ENCODE measurements around the gene PRKAR1B. TPM values are rescaled to one million over a fixed set of nuclear protein-coding genes. Genes with fewer than 3 reads are reported as not detected.

Gene PRKAR1B
- total and polyA plus RNA-seq, 7 experiments from 2014 or later = 16.1 to 51.4 (median 28.7) TPM

- ATAC-seq = no peak
- no peak overlapping the region for H3K4me3 ChIP-seq (ENCODE audit: low read length)
- CTCF ChIA-PET = no interaction called here
- DNase-seq = no peak
- H3K36me3 ChIP-seq (ENCODE audit: control insufficient read depth in 2 of 3, insufficient read depth in 3 of 3, low read length in 3 of 3) = peaks cover 0 to 8% (median 0%) of the 10 kb centered on the region in 3 experiments
- Mint-ChIP-seq H3K4me3 (peak overlapping the region in 8 of 10 donors; percentile 36 to 75 (median 64)), H3K36me3 (peaks cover 6 to 32% (median 22%) of the 10 kb centered on the region in 5 donors), H3K4me1 (peaks cover 28 to 81% (median 63%) of the 10 kb centered on the region in 7 donors), H3K27me3 (no peaks in the 10 kb centered on the region), H3K27ac (peak overlapping the region; percentile 46 to 98 (median 91)), H3K9me3 (peaks cover 0 to 16% (median 4%) of the 10 kb centered on the region in 11 donors)
- no peaks in the 10 kb centered on the region for H3K27me3 ChIP-seq (ENCODE audit: control insufficient read depth in 2 of 2, insufficient read depth in 2 of 2, low read length in 2 of 2)
- intact Hi-C loops (cut with micrococcal nuclease) = loop anchor here in 1 of 2 donors (10.0 kb wide), 2 partner anchors 225 to 265 kb away; partner anchors contain the start of genes GET4 and SUN1
- H3K27ac ChIP-seq (ENCODE audit: low read depth, low read length) = peak overlapping the region; percentile 19
- H3K9me3 ChIP-seq (ENCODE audit: control insufficient read depth in 2 of 3, low read length in 3 of 3) = peaks cover 0 to 12% (median 0%) of the 10 kb centered on the region in 3 experiments
- POLR2A ChIA-PET = interaction anchor here (0.8 to 6.1 kb wide), 2 partner anchors 9 to 299 kb away, joined by 3 to 63 read pairs; no protein-coding TSS in a partner anchor
- peaks cover 10 to 52% of the 10 kb centered on the region in 2 donors for H3K4me1 ChIP-seq (ENCODE audit: control insufficient read depth in 2 of 2, insufficient read depth in 2 of 2, low read length in 2 of 2)
These were observed 117.7 kb downstream of the PRKAR1B start for GRCh38 chr7:609365-609764.

- peaks cover 0 to 12% (median 0%) of the 10 kb centered on the region in 3 experiments for H3K9me3 ChIP-seq (ENCODE audit: control insufficient read depth in 2 of 3, low read length in 3 of 3)
- no peaks in the 10 kb centered on the region for H3K27me3 ChIP-seq (ENCODE audit: control insufficient read depth in 2 of 2, insufficient read depth in 2 of 2, low read length in 2 of 2)
- peak overlapping the region; percentile 19 for H3K27ac ChIP-seq (ENCODE audit: low read depth, low read length)
- peaks cover 0 to 8% (median 0%) of the 10 kb centered on the region in 3 experiments for H3K36me3 ChIP-seq (ENCODE audit: control insufficient read depth in 2 of 3, insufficient read depth in 3 of 3, low read length in 3 of 3)
- Mint-ChIP-seq H3K27me3 (no peaks in the 10 kb centered on the region), H3K27ac (peak overlapping the region in 8 of 9 donors; percentile 46 to 98 (median 92)), H3K4me1 (peaks cover 32 to 81% (median 63%) of the 10 kb centered on the region in 7 donors), H3K4me3 (peak overlapping the region in 6 of 10 donors; percentile 54 to 75 (median 64)), H3K36me3 (peaks cover 6 to 32% (median 23%) of the 10 kb centered on the region in 5 donors), H3K9me3 (peaks cover 0 to 17% (median 5%) of the 10 kb centered on the region in 11 donors)
- H3K4me3 ChIP-seq (ENCODE audit: low read length) = no peak overlapping the region
- CTCF ChIA-PET = no interaction called here
- intact Hi-C loops (cut with micrococcal nuclease) = loop anchor here in 1 of 2 donors (10.0 kb wide), 2 partner anchors 226 to 266 kb away; partner anchors contain the start of genes GET4 and SUN1
- ATAC-seq = no peak
- no peak for DNase-seq
- POLR2A ChIA-PET = interaction anchor here (6.1 kb wide), 1 partner anchor 9 kb away, joined by 63 read pairs; no protein-coding TSS in a partner anchor
- peaks cover 13 to 52% of the 10 kb centered on the region in 2 donors for H3K4me1 ChIP-seq (ENCODE audit: control insufficient read depth in 2 of 2, insufficient read depth in 2 of 2, low read length in 2 of 2)
These were observed 118.1 kb downstream of the PRKAR1B start for GRCh38 chr7:608954-609353.

- peaks cover 0 to 8% (median 0%) of the 10 kb centered on the region in 3 experiments for H3K36me3 ChIP-seq (ENCODE audit: control insufficient read depth in 2 of 3, insufficient read depth in 3 of 3, low read length in 3 of 3)
- ChIA-PET CTCF (no interaction called here), POLR2A (interaction anchor here (6.1 kb wide), 1 partner anchor 10 kb away, joined by 63 read pairs; no protein-coding TSS in a partner anchor)
- Mint-ChIP-seq H3K27me3 (no peaks in the 10 kb centered on the region), H3K27ac (peak overlapping the region in 8 of 9 donors; percentile 68 to 89 (median 80)), H3K36me3 (peaks cover 6 to 32% (median 23%) of the 10 kb centered on the region in 5 donors), H3K4me3 (peak overlapping the region in 5 of 10 donors; percentile 25 to 64 (median 49)), H3K4me1 (peaks cover 37 to 80% (median 63%) of the 10 kb centered on the region in 7 donors), H3K9me3 (peaks cover 0 to 17% (median 5%) of the 10 kb centered on the region in 11 donors)
- peaks cover 19 to 53% of the 10 kb centered on the region in 2 donors for H3K4me1 ChIP-seq (ENCODE audit: control insufficient read depth in 2 of 2, insufficient read depth in 2 of 2, low read length in 2 of 2)
- ATAC-seq (no peak), DNase-seq (no peak)
- H3K4me3 ChIP-seq (ENCODE audit: low read length) = no peak overlapping the region
- peak overlapping the region; percentile 32 for H3K27ac ChIP-seq (ENCODE audit: low read depth, low read length)
- intact Hi-C loops (cut with micrococcal nuclease) = loop anchor here in 1 of 2 donors (10.0 kb wide), 2 partner anchors 226 to 266 kb away; partner anchors contain the start of genes GET4 and SUN1
- H3K27me3 ChIP-seq (ENCODE audit: control insufficient read depth in 2 of 2, insufficient read depth in 2 of 2, low read length in 2 of 2) = no peaks in the 10 kb centered on the region
- peaks cover 0 to 12% (median 0%) of the 10 kb centered on the region in 3 experiments for H3K9me3 ChIP-seq (ENCODE audit: control insufficient read depth in 2 of 3, low read length in 3 of 3)
These were observed 118.7 kb downstream of the PRKAR1B start for GRCh38 chr7:608361-608760.

GRCh38 chr7:607938-608337 is 119.1 kb downstream of the PRKAR1B start:
- Histone ChIP-seq H3K9me3 (ENCODE audit: control insufficient read depth in 2 of 3, low read length in 3 of 3) (peaks cover 0 to 12% (median 0%) of the 10 kb centered on the region in 3 experiments), H3K36me3 (ENCODE audit: control insufficient read depth in 2 of 3, insufficient read depth in 3 of 3, low read length in 3 of 3) (peaks cover 0 to 8% (median 0%) of the 10 kb centered on the region in 3 experiments), H3K27ac (ENCODE audit: low read depth, low read length) (peak overlapping the region; percentile 32), H3K27me3 (ENCODE audit: control insufficient read depth in 2 of 2, insufficient read depth in 2 of 2, low read length in 2 of 2) (no peaks in the 10 kb centered on the region), H3K4me3 (ENCODE audit: low read length) (no peak overlapping the region), H3K4me1 (ENCODE audit: control insufficient read depth in 2 of 2, insufficient read depth in 2 of 2, low read length in 2 of 2) (peaks cover 23 to 55% of the 10 kb centered on the region in 2 donors)
- intact Hi-C loops (cut with micrococcal nuclease) = loop anchor here in 1 of 2 donors (10.0 kb wide), 2 partner anchors 227 to 267 kb away; partner anchors contain the start of genes GET4 and SUN1
- peaks cover 41 to 80% (median 65%) of the 10 kb centered on the region in 7 donors for H3K4me1 Mint-ChIP-seq
- ATAC-seq (no peak), DNase-seq (no peak)
- H3K9me3 Mint-ChIP-seq = peaks cover 0 to 17% (median 5%) of the 10 kb centered on the region in 11 donors
- peak overlapping the region in 8 of 9 donors; percentile 68 to 89 (median 80) for H3K27ac Mint-ChIP-seq
- H3K4me3 Mint-ChIP-seq = peak overlapping the region in 7 of 10 donors; percentile 12 to 64 (median 35)
- ChIA-PET POLR2A (interaction anchor here (6.1 kb wide), 1 partner anchor 10 kb away, joined by 63 read pairs; no protein-coding TSS in a partner anchor), CTCF (no interaction called here)
- no peaks in the 10 kb centered on the region for H3K27me3 Mint-ChIP-seq
- peaks cover 10 to 32% (median 23%) of the 10 kb centered on the region in 5 donors for H3K36me3 Mint-ChIP-seq

- H3K9me3 Mint-ChIP-seq = peaks cover 0 to 17% (median 2%) of the 10 kb centered on the region in 11 donors
- ATAC-seq (no peak), DNase-seq (no peak)
- H3K4me3 Mint-ChIP-seq = peak overlapping the region in 4 of 10 donors; percentile 24 to 43 (median 32)
- POLR2A ChIA-PET = interaction anchor here (0.7 to 6.1 kb wide), 5 partner anchors 12 to 242 kb away, joined by 3 to 63 read pairs (median 5); no protein-coding TSS in a partner anchor
- CTCF ChIA-PET = no interaction called here
- intact Hi-C loops (cut with micrococcal nuclease) = loop anchor here in 1 of 2 donors (10.0 kb wide), 2 partner anchors 229 to 269 kb away; partner anchors contain the start of genes GET4 and SUN1
- H3K9me3 ChIP-seq (ENCODE audit: control insufficient read depth in 2 of 3, low read length in 3 of 3) = peaks cover 0 to 12% (median 0%) of the 10 kb centered on the region in 3 experiments
- peak overlapping the region; percentile 86 for H3K27ac ChIP-seq (ENCODE audit: low read depth, low read length)
- peak overlapping the region; percentile 38 to 100 (median 83) for H3K27ac Mint-ChIP-seq
- peaks cover 10 to 25% (median 15%) of the 10 kb centered on the region in 5 donors for H3K36me3 Mint-ChIP-seq
- H3K4me1 Mint-ChIP-seq = peaks cover 42 to 77% (median 55%) of the 10 kb centered on the region in 7 donors
- H3K4me1 ChIP-seq (ENCODE audit: control insufficient read depth in 2 of 2, insufficient read depth in 2 of 2, low read length in 2 of 2) = peaks cover 41 to 69% of the 10 kb centered on the region in 2 donors
- H3K36me3 ChIP-seq (ENCODE audit: control insufficient read depth in 2 of 3, insufficient read depth in 3 of 3, low read length in 3 of 3) = peaks cover 0 to 8% (median 0%) of the 10 kb centered on the region in 3 experiments
- no peaks in the 10 kb centered on the region for H3K27me3 Mint-ChIP-seq
- H3K27me3 ChIP-seq (ENCODE audit: control insufficient read depth in 2 of 2, insufficient read depth in 2 of 2, low read length in 2 of 2) = no peaks in the 10 kb centered on the region
- no peak overlapping the region for H3K4me3 ChIP-seq (ENCODE audit: low read length)
These were observed 121.2 kb downstream of the PRKAR1B start for GRCh38 chr7:605661-606450.

Data from naive thymus-derived CD4-positive, alpha-beta T cell (primary cell).